ENCODE data around the gene PRR14. TPM values are rescaled to one million over a fixed set of nuclear protein-coding genes. Genes with fewer than 3 reads are reported as not detected.
A peak's percentile ranks its signal among the peaks of the same experiment; 100 is the strongest.

Gene PRR14
- total RNA-seq, 1 donor from 2014 or later: 79.6 TPM

DNA sequence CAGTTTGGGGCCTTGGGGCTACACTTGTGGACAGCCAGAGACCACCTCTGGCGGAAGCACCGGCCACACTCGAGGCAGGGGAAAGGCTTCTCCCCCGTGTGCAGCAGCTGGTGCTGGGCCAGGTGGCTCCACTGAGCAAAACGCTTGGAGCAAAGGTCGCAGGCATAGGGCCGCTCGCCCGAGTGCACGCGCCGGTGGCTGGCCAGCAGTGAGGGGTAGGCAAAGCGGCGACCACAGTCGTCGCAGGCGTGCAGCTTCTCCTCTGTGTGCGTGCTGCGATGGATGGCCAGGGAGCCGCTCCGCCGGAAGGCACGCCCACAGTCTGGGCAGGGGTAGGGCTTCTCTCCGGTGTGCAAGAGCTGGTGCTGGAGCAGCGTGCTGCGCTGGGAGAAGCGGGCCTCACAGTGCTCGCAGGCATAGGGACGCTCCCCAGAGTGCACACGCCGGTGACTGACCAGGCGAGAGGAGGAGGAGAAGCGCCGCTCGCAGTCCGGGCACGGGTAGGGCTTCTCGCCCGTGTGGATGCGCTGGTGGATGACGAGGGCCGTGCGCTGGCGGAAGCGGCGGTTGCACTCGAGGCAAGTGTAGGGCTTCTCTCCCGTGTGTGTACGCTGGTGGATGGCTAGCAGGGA, 46.3 kb upstream of the PRR14 start:
- H3K9me3 Mint-ChIP-seq (ENCODE audit: unreplicated experiment): peaks cover 9% of the 10 kb centered on the region
- no peak overlapping the region for H3K27ac Mint-ChIP-seq (ENCODE audit: unreplicated experiment)
- DNase-seq: no peak
- no peak for TF ChIP-seq CTCF (IDR thresholded peaks at IDR 0.05; ENCODE audit: partially characterized antibody, unreplicated experiment)
- no peaks in the 10 kb centered on the region for H3K4me1 Mint-ChIP-seq (ENCODE audit: low read depth, unreplicated experiment)
- H3K4me3 Mint-ChIP-seq (ENCODE audit: unreplicated experiment): no peak overlapping the region
- H3K27me3 Mint-ChIP-seq (ENCODE audit: unreplicated experiment): peaks cover 5% of the 10 kb centered on the region
- peaks cover 5% of the 10 kb centered on the region for H3K36me3 Mint-ChIP-seq (ENCODE audit: unreplicated experiment)

DNA sequence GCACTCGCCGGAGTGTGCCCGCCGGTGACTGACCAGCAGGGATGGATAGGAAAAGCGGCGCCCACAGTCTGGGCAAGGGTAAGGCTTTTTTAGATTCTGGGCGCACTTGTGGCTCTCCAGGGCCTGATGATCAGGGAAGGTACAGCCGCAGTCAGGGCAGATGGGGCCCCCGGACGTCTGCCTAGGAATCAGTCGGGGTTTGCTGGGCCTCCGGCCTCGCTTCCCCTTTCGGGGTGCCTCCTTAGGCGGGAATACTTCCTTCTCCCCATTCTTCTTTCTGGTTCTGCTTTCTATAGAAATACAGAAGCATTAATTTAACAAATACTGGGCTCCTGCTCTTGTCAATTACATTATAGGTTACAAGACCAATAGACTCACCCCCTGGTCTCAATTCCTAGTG, 45.6 kb upstream of the PRR14 start:
- no peak for TF ChIP-seq CTCF (IDR thresholded peaks at IDR 0.05; ENCODE audit: partially characterized antibody, unreplicated experiment)
- Mint-ChIP-seq H3K27ac (ENCODE audit: unreplicated experiment) (no peak overlapping the region), H3K4me3 (ENCODE audit: unreplicated experiment) (no peak overlapping the region), H3K27me3 (ENCODE audit: unreplicated experiment) (peaks cover 6% of the 10 kb centered on the region), H3K36me3 (ENCODE audit: unreplicated experiment) (peaks cover 5% of the 10 kb centered on the region), H3K4me1 (ENCODE audit: low read depth, unreplicated experiment) (no peaks in the 10 kb centered on the region), H3K9me3 (ENCODE audit: unreplicated experiment) (peaks cover 10% of the 10 kb centered on the region)
- DNase-seq: no peak

GRCh38 chr16:30606004-30606403, 44.8 kb upstream of the PRR14 start:
- H3K9me3 Mint-ChIP-seq (ENCODE audit: unreplicated experiment): peaks cover 11% of the 10 kb centered on the region
- peaks cover 9% of the 10 kb centered on the region for H3K27me3 Mint-ChIP-seq (ENCODE audit: unreplicated experiment)
- no peak for TF ChIP-seq CTCF (IDR thresholded peaks at IDR 0.05; ENCODE audit: partially characterized antibody, unreplicated experiment)
- no peak for DNase-seq
- peaks cover 5% of the 10 kb centered on the region for H3K36me3 Mint-ChIP-seq (ENCODE audit: unreplicated experiment)
- peaks cover 3% of the 10 kb centered on the region for H3K4me1 Mint-ChIP-seq (ENCODE audit: low read depth, unreplicated experiment)
- no peak overlapping the region for H3K27ac Mint-ChIP-seq (ENCODE audit: unreplicated experiment)
- no peak overlapping the region for H3K4me3 Mint-ChIP-seq (ENCODE audit: unreplicated experiment)

GRCh38 chr16:30609002-30609925, 41.5 kb upstream of the PRR14 start:
- DNase-seq: peak; percentile 53
- TF ChIP-seq CTCF (IDR thresholded peaks at IDR 0.05; ENCODE audit: partially characterized antibody, unreplicated experiment): no peak
- Mint-ChIP-seq H3K27me3 (ENCODE audit: unreplicated experiment) (peaks cover 6% of the 10 kb centered on the region), H3K27ac (ENCODE audit: unreplicated experiment) (peak overlapping the region; percentile 90), H3K9me3 (ENCODE audit: unreplicated experiment) (peaks cover 10% of the 10 kb centered on the region), H3K4me3 (ENCODE audit: unreplicated experiment) (peak overlapping the region; percentile 86), H3K36me3 (ENCODE audit: unreplicated experiment) (no peaks in the 10 kb centered on the region), H3K4me1 (ENCODE audit: low read depth, unreplicated experiment) (peaks cover 3% of the 10 kb centered on the region)

Measured in glutamatergic neuron (in vitro differentiated cells).